SKM-1 (cell line): ENCODE results near the gene ENTHD1.
A peak's percentile ranks its signal among the peaks of the same experiment; 100 is the strongest.

Experiments used
- DNase-seq: peaks from one replicate; lab custom pipeline; 2025; ENCODE audit not compliant: unreplicated experiment; lab: John Stamatoyannopoulos, UW

The ENTHD1 gene

GRCh38 chr22:39893526-39893925, at the start of gene ENTHD1:
TSS of gene ENTHD1 (minus strand) at chr22:39893760. CDS start at chr22:39887748, 6,012 bp downstream.
- no peak for DNase-seq

- DNase-seq, result no peak
These were observed 49.8 kb upstream of the ENTHD1 start for GRCh38 chr22:39943337-39943736.

- no peak for DNase-seq
These were observed 49.1 kb upstream of the ENTHD1 start for GRCh38 chr22:39942439-39943230.

- no peak for DNase-seq
These were observed 48.0 kb upstream of the ENTHD1 start for GRCh38 chr22:39941601-39942000.

GRCh38 chr22:39940757-39941305, 47.3 kb upstream of the ENTHD1 start:
- DNase-seq, result no peak

- DNase-seq, result no peak
These were observed 46.3 kb upstream of the ENTHD1 start for GRCh38 chr22:39939830-39940229.

GRCh38 chr22:39938509-39939111, 45.0 kb upstream of the ENTHD1 start:
- no peak for DNase-seq

- DNase-seq, result no peak
These were observed 44.3 kb upstream of the ENTHD1 start for GRCh38 chr22:39937906-39938305.

- no peak for DNase-seq
These were observed 43.1 kb upstream of the ENTHD1 start for GRCh38 chr22:39936523-39937145.

- DNase-seq, result no peak
These were observed 42.1 kb upstream of the ENTHD1 start for GRCh38 chr22:39935612-39936011.

GRCh38 chr22:39935116-39935515, 41.6 kb upstream of the ENTHD1 start:
- no peak for DNase-seq

GRCh38 chr22:39933741-39934140, 40.2 kb upstream of the ENTHD1 start:
- no peak for DNase-seq

- peak; percentile 3 for DNase-seq
These were observed 39.5 kb upstream of the ENTHD1 start for GRCh38 chr22:39932918-39933649.

- no peak for DNase-seq
These were observed 38.6 kb upstream of the ENTHD1 start for GRCh38 chr22:39932166-39932565.

- no peak for DNase-seq
These were observed 37.7 kb upstream of the ENTHD1 start for GRCh38 chr22:39931251-39931650.

- DNase-seq, result no peak
These were observed 35.3 kb upstream of the ENTHD1 start for GRCh38 chr22:39928536-39929520.

- no peak for DNase-seq
These were observed 34.0 kb upstream of the ENTHD1 start for GRCh38 chr22:39927544-39927943.

- no peak for DNase-seq
These were observed 33.2 kb upstream of the ENTHD1 start for GRCh38 chr22:39926753-39927152.

- no peak for DNase-seq
These were observed 32.5 kb upstream of the ENTHD1 start for GRCh38 chr22:39925909-39926679.
